Upper lobe of left lung (tissue), 4 donors: ENCODE results near the gene SRPRA.

Experiments used
- CTCF ChIP-seq, 6 experiments: fragments of 450-650 bp in 4 of 6; fragments of 200-600 bp in 2 of 6; sonication (generic) in 2 of 6; IDR thresholded peaks; one replicate each; pipeline ENCODE4 v1.5.1; 2016 to 2019; ENCODE audit warnings: antibody characterized with exemption in 6 of 6
- EP300 ChIP-seq, 4 donors: sonication (generic); formaldehyde crosslinking; IDR thresholded peaks; one replicate each; pipeline ENCODE4 v1.5.1; 2017; ENCODE audit warnings: antibody characterized with exemption in 4 of 4, control low read depth in 2 of 4
- POLR2A ChIP-seq, 4 donors: fragments of 450-650 bp; IDR thresholded peaks; one replicate each; pipeline ENCODE4 v1.5.1; 2016 to 2017; ENCODE audit warnings: antibody characterized with exemption in 4 of 4, mild to moderate bottlenecking in 2 of 4

GRCh38 chr11:126231725-126232459 lies 36.8 kb downstream of the SRPRA start:
- no peak for TF ChIP-seq CTCF (IDR thresholded peaks at IDR 0.05)
- TF ChIP-seq EP300 (IDR thresholded peaks at IDR 0.05) = peak in 1 of 4 donors; percentile 64
- TF ChIP-seq POLR2A (IDR thresholded peaks at IDR 0.05) = no peak
